RKO (cell line): ENCODE measurements around the gene NEXMIF.
A peak's percentile ranks its signal among the peaks of the same experiment; 100 is the strongest.
"Not testable (repeated sequence)": the region's sequence is repeated elsewhere in the genome, so short reads cannot be mapped to it uniquely, and the experiment has no call there.

Experiments
- DNase-seq: peaks from one replicate; pipeline ENCODE4 v3.0.0-alpha.2; 2016; ENCODE audit warnings: low spot score

Gene NEXMIF

GRCh38 chrX:74788545-74789086 lies 136.6 kb downstream of the NEXMIF start:
- peak; percentile 27 for DNase-seq

GRCh38 chrX:74784629-74785028 lies 140.6 kb downstream of the NEXMIF start:
- no peak for DNase-seq

GRCh38 chrX:74781507-74782034 lies 143.7 kb downstream of the NEXMIF start:
- no peak for DNase-seq

- peak; percentile 20 for DNase-seq
Observed at GRCh38 chrX:74779175-74779574, 146.1 kb downstream of the NEXMIF start.

GRCh38 chrX:74774988-74775387 lies 150.3 kb downstream of the NEXMIF start:
- DNase-seq: no peak

- no peak for DNase-seq
Observed at GRCh38 chrX:74736450-74736849, 188.8 kb downstream of the NEXMIF start.

- no peak for DNase-seq
Observed at GRCh38 chrX:74705269-74705668, 220.0 kb downstream of the NEXMIF start.

- not testable (repeated sequence) for DNase-seq
Observed at GRCh38 chrX:74701343-74701742, 223.9 kb downstream of the NEXMIF start.

GRCh38 chrX:74684466-74684865 lies 240.8 kb downstream of the NEXMIF start:
- DNase-seq: no peak
